HCT116 (cell line): ENCODE results near the gene ATP8B3. TPM values are rescaled to one million over a fixed set of nuclear protein-coding genes. Genes with fewer than 3 reads are reported as not detected.

ENCODE experiments used
- ATAC-seq: fragments of 200-7000 bp; cut with Tn5 transposase; 2 replicates; pipeline ENCODE4 v1.9.1; 2020; ENCODE audit warnings: mild to moderate bottlenecking, moderate library complexity
- BruUV-seq: library from RNA; stranded (reverse); fragments of 400-500 nt; replicated peaks from 2 replicates; lab custom pipeline; 2021; lab: Mats Ljungman, UMichigan
- CTCF ChIA-PET: fragments of 300-600 bp; sonication (Branson Sonifier 250); formaldehyde crosslinking; loops from one replicate; lab custom pipeline; 2021; ENCODE audit warnings: antibody characterized with exemption; lab: Charles Lee
- POLR2A ChIA-PET: fragments of 300-600, 350-600 bp; sonication (Branson Sonifier 250); formaldehyde crosslinking; loops from one replicate; lab custom pipeline; 2021; ENCODE audit warnings: antibody characterized with exemption; lab: Charles Lee
- RAD21 ChIA-PET, 2 experiments: fragments of 300-600 bp; sonication (Branson Sonifier 250); formaldehyde crosslinking; loops; one replicate each; lab custom pipeline; 2023; ENCODE audit warnings: low total read pairs in 2 of 2; ENCODE audit not compliant: uncharacterized antibody in 2 of 2, unreplicated experiment in 2 of 2, low non-redundant PET in 1 of 2; lab: Charles Lee
- DNase-seq: peaks from one replicate; pipeline ENCODE4 v3.0.0-alpha.2; 2010; ENCODE audit warnings: low read depth, low spot score
- H2AFZ ChIP-seq: fragments of 200-600 bp; shearing (Covaris generic), sonication (generic); 2 replicates; pipeline ENCODE4 v1.6.1; 2017; ENCODE audit warnings: low read depth, mixed run types, mixed read lengths, antibody characterized with exemption, low read length; ENCODE audit not compliant: poor library complexity, severe bottlenecking
- H3K27ac ChIP-seq: 2 replicates; pipeline ENCODE4 v1.5.1; 2012; ENCODE audit warnings: low read depth, low read length
- H3K27me3 ChIP-seq: fragments of 200-600 bp; sonication (generic); 2 replicates; pipeline ENCODE4 v1.6.1; 2016; ENCODE audit warnings: mixed run types, low read length, mixed read lengths; ENCODE audit not compliant: insufficient read depth
- H3K36me3 ChIP-seq, 2 experiments: fragments of 200-500 bp in 1 of 2; fragments of 200-600 bp in 1 of 2; sonication (Bioruptor generic) in 1 of 2; sonication (generic) in 1 of 2; 2 replicates each; pipeline versions ENCODE4 v1.5.1 to v1.6.1; 2014 to 2016; ENCODE audit warnings: low read length in 2 of 2, inconsistent platforms in 1 of 2, mixed read lengths in 1 of 2, mixed run types in 1 of 2; ENCODE audit not compliant: insufficient read depth in 2 of 2, control insufficient read depth in 1 of 2
- H3K4me1 ChIP-seq, 2 experiments: fragments of 200-600 bp in 1 of 2; sonication (generic) in 1 of 2; 2 replicates each; pipeline versions ENCODE4 v1.5.1 to v1.6.1; 2012 to 2017; ENCODE audit warnings: low read length in 2 of 2, inconsistent platforms in 1 of 2, mild to moderate bottlenecking in 1 of 2, mixed read lengths in 1 of 2, mixed run types in 1 of 2, moderate library complexity in 1 of 2; ENCODE audit not compliant: insufficient read depth in 2 of 2, control insufficient read depth in 1 of 2
- H3K4me2 ChIP-seq: fragments of 200-600 bp; sonication (generic); 2 replicates; pipeline ENCODE4 v1.6.1; 2017; ENCODE audit warnings: mixed run types, low read length, mixed read lengths
- H3K4me3 ChIP-seq, 2 experiments: fragments of 200-600 bp in 1 of 2; sonication (generic) in 1 of 2; replicated peaks in 1 of 2; 2 replicates each; pipeline ENCODE4 v1.5.1; 2011 to 2016; ENCODE audit warnings: low read length in 2 of 2, control low read depth in 1 of 2, low read depth in 1 of 2, mild to moderate bottlenecking in 1 of 2, mixed read lengths in 1 of 2, mixed run types in 1 of 2
- H3K79me2 ChIP-seq: fragments of 200-600 bp; sonication (generic); 2 replicates; pipeline ENCODE4 v1.6.1; 2017; ENCODE audit warnings: mild to moderate bottlenecking, mixed run types, low read length, moderate library complexity, mixed read lengths; ENCODE audit not compliant: insufficient read depth
- H3K9ac ChIP-seq: fragments of 200-600 bp; sonication (generic); 2 replicates; pipeline ENCODE4 v1.6.1; 2016; ENCODE audit warnings: low read length, mixed read lengths
- H3K9me2 ChIP-seq: fragments of 200-600 bp; sonication (generic), shearing (Covaris generic); 2 replicates; pipeline ENCODE4 v1.6.1; 2017; ENCODE audit warnings: mixed run types, mild to moderate bottlenecking, moderate library complexity; ENCODE audit not compliant: insufficient read depth
- H3K9me3 ChIP-seq, 2 experiments: fragments of 200-500 bp in 1 of 2; fragments of 200-600 bp in 1 of 2; sonication (Bioruptor generic) in 1 of 2; sonication (generic) in 1 of 2; 2 replicates each; pipeline ENCODE4 v1.6.1; 2014 to 2017; ENCODE audit warnings: low read length in 2 of 2, mixed read lengths in 2 of 2, inconsistent platforms in 1 of 2, low read depth in 1 of 2, mild to moderate bottlenecking in 1 of 2, mixed run types in 1 of 2, moderate library complexity in 1 of 2; ENCODE audit not compliant: control insufficient read depth in 1 of 2, insufficient read depth in 1 of 2
- H4K20me1 ChIP-seq: fragments of 200-600 bp; sonication (generic), shearing (Covaris generic); 2 replicates; pipeline ENCODE4 v1.6.1; 2017; ENCODE audit warnings: mixed run types, mild to moderate bottlenecking, moderate library complexity; ENCODE audit not compliant: insufficient read depth
- CEBPB ChIP-seq: IDR thresholded peaks from 2 replicates; pipeline ENCODE4 v1.6.1; 2012; ENCODE audit warnings: low read depth
- EGR1 ChIP-seq: IDR thresholded peaks from 2 replicates; pipeline ENCODE4 v1.6.1; 2012; ENCODE audit warnings: low read depth
- EZH2 ChIP-seq: fragments of 200-600 bp; sonication (generic); IDR thresholded peaks from 2 replicates; pipeline ENCODE4 v1.6.1; 2017; ENCODE audit warnings: antibody characterized with exemption, mixed run types
- EZH2phosphoT487 ChIP-seq: fragments of 200-600 bp; IDR thresholded peaks from 2 replicates; pipeline ENCODE4 v1.6.1; 2018; ENCODE audit warnings: antibody characterized with exemption, borderline replicate concordance
- FOSL1 ChIP-seq: IDR thresholded peaks from 2 replicates; pipeline ENCODE4 v1.6.1; 2012; ENCODE audit warnings: low read depth
- JUND ChIP-seq: IDR thresholded peaks from 2 replicates; pipeline ENCODE4 v1.6.1; 2012
- POLR2A ChIP-seq: IDR thresholded peaks from 2 replicates; pipeline ENCODE4 v1.7.0; 2011; ENCODE audit warnings: borderline replicate concordance; ENCODE audit not compliant: insufficient read depth, insufficient read length; ENCODE audit errors: extremely low read depth
- RAD21 ChIP-seq: IDR thresholded peaks from 2 replicates; pipeline ENCODE4 v1.6.1; 2012; ENCODE audit warnings: low read depth, mild to moderate bottlenecking
- SP1 ChIP-seq: IDR thresholded peaks from 2 replicates; pipeline ENCODE4 v1.6.1; 2012; ENCODE audit warnings: low read depth
- SRF ChIP-seq: IDR thresholded peaks from 2 replicates; pipeline ENCODE4 v1.6.1; 2012; ENCODE audit warnings: low read depth
- TCF7L2 ChIP-seq: IDR thresholded peaks from 2 replicates; pipeline ENCODE4 v1.7.0; 2011; ENCODE audit warnings: borderline replicate concordance, inconsistent platforms; ENCODE audit not compliant: insufficient read depth, insufficient read length; ENCODE audit errors: extremely low read depth
- YY1 ChIP-seq: IDR thresholded peaks from 2 replicates; pipeline ENCODE4 v1.6.1; 2011; ENCODE audit warnings: low read length, low read depth, moderate library complexity, mild to moderate bottlenecking; ENCODE audit not compliant: insufficient replicate concordance; ENCODE audit errors: extremely low read depth
- ZFX ChIP-seq: fragments of 450-650 bp; IDR thresholded peaks from 2 replicates; pipeline ENCODE4 v1.6.1; 2017
- ZNF274 ChIP-seq: fragments of 200-500 bp; sonication (Bioruptor generic); IDR thresholded peaks from 2 replicates; pipeline ENCODE4 v1.6.1; 2014; ENCODE audit warnings: mild to moderate bottlenecking, low read depth, low read length, inconsistent platforms
- intact Hi-C: fragments of 100-400 bp; cut with micrococcal nuclease; formaldehyde crosslinking; loops from 2 replicates; pipeline ENCODE4 v1.10.0; 2022
- total RNA-seq: library from RNA; stranded (reverse); gene quantifications from one replicate; pipeline ENCODE4 v1.2.1, GENCODE V29; 2021; ENCODE audit not compliant: unreplicated experiment
- TF ChIP-seq, protein P1 (sequence below), 3 experiments: fragments of 200-600 bp in 1 of 3; sonication (generic) in 1 of 3; IDR thresholded peaks in 2 of 3; conservative IDR thresholded peaks in 1 of 3; 2 replicates each; pipeline ENCODE4 v1.5.1; 2012 to 2017; ENCODE audit warnings: low read depth in 2 of 3, low read length in 2 of 3, antibody characterized with exemption in 1 of 3, borderline replicate concordance in 1 of 3, control low read depth in 1 of 3, mild to moderate bottlenecking in 1 of 3, mixed read lengths in 1 of 3, mixed run types in 1 of 3, moderate library complexity in 1 of 3; ENCODE audit not compliant: insufficient read depth in 1 of 3
- TF ChIP-seq, protein P2 (sequence below): IDR thresholded peaks from 2 replicates; pipeline ENCODE4 v1.6.1; 2012
- TF ChIP-seq, protein P3 (sequence below): IDR thresholded peaks from 2 replicates; pipeline ENCODE4 v1.6.1; 2012
- TF ChIP-seq, protein P4 (sequence below): IDR thresholded peaks from 2 replicates; pipeline ENCODE4 v1.6.1; 2012; ENCODE audit warnings: low read depth

Gene ATP8B3
- total RNA-seq, 1 experiment from 2014 or later, result 17.0 TPM

DNA sequence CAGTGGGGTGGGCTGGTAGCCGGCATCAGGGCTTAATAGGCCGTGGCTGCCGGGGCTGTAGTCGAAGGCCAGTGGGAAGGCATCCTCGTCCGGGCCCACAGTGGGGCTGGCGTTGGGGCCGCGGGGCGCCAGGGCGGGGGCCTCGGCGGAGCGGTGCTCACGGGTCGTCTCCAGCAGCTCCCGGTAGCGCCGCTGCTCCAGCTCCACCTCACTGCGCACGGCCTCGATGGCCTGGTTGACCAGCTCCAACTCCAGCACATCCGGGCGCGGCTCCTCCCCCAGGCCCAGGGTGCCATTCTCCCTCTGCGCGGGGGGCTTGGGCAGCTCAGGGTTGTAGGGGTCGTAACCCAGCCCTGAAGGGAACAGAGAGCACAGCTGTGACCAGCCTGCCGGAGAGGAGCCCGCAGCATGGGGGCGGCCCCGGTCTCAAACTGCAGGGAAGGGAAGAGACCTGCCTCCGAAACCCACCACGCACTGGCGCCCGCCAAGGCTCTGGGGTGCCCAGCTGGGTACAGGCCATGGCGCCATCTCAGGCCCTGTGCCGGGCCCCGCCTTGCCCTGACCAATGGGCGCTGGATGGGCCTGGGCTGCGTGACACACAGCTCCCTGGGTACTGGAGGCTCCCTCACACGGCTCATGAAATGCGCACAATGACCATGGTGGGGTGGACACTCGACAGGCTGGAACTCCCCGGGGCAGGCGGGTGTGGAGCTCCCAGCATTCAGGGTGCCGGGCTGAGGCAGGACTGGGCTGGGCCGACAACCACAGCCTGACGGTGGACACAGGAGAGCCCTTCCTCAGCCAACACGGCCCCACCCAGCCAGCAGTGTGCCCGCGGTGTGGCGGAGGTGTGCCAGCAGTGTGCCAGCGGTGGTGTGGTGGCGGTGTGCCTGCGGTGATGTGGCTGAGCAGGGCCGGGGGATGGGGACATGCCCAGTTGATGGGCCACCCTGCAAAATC lies 16.5 kb upstream of the ATP8B3 start (continued):
- TF ChIP-seq YY1 (no peak), SP1 (no peak), ZFX (no peak), EZH2 (no peak), TCF7L2 (no peak)
- TF ChIP-seq, all 23 proteins: peak for 0

DNA sequence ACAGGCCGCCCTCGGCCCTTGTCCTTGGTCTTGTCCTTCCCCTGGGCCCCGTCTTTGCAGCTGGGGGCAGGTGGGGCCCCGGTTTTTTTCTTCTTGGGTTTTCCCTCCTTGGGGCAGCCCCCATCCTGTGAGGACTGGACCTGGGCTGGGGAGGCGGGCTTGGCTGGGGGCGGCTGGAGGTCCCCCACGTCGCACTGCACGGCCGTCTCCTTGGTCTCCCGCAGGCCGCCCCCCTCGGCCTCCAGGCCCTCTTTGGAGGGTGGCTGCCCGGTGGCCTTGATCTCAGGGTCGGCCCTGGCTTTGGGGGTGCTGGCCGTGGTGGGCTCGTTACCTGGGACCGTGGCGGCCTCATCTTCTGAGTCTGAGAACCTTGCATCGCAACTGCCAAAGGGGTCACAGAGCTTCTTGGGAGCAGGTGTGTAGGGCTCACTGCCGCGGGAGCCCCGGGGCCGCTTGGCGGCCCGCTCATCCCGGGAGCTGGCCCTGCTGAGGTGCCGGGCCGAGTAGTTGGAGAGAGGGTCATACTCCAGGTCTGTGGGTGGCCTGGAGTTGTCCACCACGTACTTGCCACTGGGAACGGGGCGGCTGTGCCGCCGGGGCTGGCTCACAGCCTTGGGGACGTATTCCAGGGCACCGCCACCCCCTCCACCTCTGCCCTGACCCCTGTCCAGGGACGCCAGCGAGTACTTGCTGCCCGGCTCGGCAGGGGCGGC lies 15.6 kb upstream of the ATP8B3 start:
- no peak overlapping the region for H2AFZ ChIP-seq
- H3K79me2 ChIP-seq, result peaks cover 32% of the 10 kb centered on the region
- ChIA-PET CTCF (interaction anchor here (1.5 to 2.3 kb wide), 2 partner anchors 11 to 28 kb away, joined by 3 to 33 read pairs; no protein-coding TSS in a partner anchor), RAD21 (no interaction called here), POLR2A (no interaction called here)
- no peaks in the 10 kb centered on the region for H4K20me1 ChIP-seq
- no TSS peak for BruUV-seq
- H3K4me1 ChIP-seq, result peaks cover 4 to 7% of the 10 kb centered on the region in 2 experiments; a peak in 3 of 4 replicates
- no peaks in the 10 kb centered on the region for H3K27me3 ChIP-seq
- H3K36me3 ChIP-seq, result peaks cover 6 to 18% of the 10 kb centered on the region in 2 experiments; a peak in 3 of 4 replicates
- DNase-seq (no peak), ATAC-seq (no peak)
- intact Hi-C loops, result no loop called here
- no peak overlapping the region for H3K4me3 ChIP-seq
- no peaks in the 10 kb centered on the region for H3K9me3 ChIP-seq
- no peak overlapping the region for H3K4me2 ChIP-seq
- no peak overlapping the region for H3K9ac ChIP-seq
- no peak overlapping the region for H3K27ac ChIP-seq
- no peaks in the 10 kb centered on the region for H3K9me2 ChIP-seq
- TF ChIP-seq EGR1, result no peak
- TF ChIP-seq, protein P1, sequence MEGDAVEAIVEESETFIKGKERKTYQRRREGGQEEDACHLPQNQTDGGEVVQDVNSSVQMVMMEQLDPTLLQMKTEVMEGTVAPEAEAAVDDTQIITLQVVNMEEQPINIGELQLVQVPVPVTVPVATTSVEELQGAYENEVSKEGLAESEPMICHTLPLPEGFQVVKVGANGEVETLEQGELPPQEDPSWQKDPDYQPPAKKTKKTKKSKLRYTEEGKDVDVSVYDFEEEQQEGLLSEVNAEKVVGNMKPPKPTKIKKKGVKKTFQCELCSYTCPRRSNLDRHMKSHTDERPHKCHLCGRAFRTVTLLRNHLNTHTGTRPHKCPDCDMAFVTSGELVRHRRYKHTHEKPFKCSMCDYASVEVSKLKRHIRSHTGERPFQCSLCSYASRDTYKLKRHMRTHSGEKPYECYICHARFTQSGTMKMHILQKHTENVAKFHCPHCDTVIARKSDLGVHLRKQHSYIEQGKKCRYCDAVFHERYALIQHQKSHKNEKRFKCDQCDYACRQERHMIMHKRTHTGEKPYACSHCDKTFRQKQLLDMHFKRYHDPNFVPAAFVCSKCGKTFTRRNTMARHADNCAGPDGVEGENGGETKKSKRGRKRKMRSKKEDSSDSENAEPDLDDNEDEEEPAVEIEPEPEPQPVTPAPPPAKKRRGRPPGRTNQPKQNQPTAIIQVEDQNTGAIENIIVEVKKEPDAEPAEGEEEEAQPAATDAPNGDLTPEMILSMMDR (IDR thresholded peaks at IDR 0.05 in 2 of 3, conservative IDR thresholded peaks at IDR 0.05 in 1 of 3; ENCODE audit: borderline replicate concordance in 1 of 3, insufficient read depth in 1 of 3, low read depth in 2 of 3, low read length in 2 of 3), result no peak
- no peak for TF ChIP-seq FOSL1
- no peak for TF ChIP-seq EZH2phosphoT487
- TF ChIP-seq JUND, result no peak
- TF ChIP-seq YY1, result no peak
- no peak for TF ChIP-seq CEBPB
- TF ChIP-seq, protein P2, sequence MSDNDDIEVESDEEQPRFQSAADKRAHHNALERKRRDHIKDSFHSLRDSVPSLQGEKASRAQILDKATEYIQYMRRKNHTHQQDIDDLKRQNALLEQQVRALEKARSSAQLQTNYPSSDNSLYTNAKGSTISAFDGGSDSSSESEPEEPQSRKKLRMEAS, result no peak
- TF ChIP-seq, protein P3, sequence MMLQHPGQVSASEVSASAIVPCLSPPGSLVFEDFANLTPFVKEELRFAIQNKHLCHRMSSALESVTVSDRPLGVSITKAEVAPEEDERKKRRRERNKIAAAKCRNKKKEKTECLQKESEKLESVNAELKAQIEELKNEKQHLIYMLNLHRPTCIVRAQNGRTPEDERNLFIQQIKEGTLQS, result no peak
- TF ChIP-seq SRF, result no peak
- TF ChIP-seq POLR2A, result no peak
- no peak for TF ChIP-seq RAD21
- TF ChIP-seq ZFX, result no peak
- TF ChIP-seq, protein P4, sequence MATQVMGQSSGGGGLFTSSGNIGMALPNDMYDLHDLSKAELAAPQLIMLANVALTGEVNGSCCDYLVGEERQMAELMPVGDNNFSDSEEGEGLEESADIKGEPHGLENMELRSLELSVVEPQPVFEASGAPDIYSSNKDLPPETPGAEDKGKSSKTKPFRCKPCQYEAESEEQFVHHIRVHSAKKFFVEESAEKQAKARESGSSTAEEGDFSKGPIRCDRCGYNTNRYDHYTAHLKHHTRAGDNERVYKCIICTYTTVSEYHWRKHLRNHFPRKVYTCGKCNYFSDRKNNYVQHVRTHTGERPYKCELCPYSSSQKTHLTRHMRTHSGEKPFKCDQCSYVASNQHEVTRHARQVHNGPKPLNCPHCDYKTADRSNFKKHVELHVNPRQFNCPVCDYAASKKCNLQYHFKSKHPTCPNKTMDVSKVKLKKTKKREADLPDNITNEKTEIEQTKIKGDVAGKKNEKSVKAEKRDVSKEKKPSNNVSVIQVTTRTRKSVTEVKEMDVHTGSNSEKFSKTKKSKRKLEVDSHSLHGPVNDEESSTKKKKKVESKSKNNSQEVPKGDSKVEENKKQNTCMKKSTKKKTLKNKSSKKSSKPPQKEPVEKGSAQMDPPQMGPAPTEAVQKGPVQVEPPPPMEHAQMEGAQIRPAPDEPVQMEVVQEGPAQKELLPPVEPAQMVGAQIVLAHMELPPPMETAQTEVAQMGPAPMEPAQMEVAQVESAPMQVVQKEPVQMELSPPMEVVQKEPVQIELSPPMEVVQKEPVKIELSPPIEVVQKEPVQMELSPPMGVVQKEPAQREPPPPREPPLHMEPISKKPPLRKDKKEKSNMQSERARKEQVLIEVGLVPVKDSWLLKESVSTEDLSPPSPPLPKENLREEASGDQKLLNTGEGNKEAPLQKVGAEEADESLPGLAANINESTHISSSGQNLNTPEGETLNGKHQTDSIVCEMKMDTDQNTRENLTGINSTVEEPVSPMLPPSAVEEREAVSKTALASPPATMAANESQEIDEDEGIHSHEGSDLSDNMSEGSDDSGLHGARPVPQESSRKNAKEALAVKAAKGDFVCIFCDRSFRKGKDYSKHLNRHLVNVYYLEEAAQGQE, result no peak
- TF ChIP-seq ZNF274, result no peak
- TF ChIP-seq SP1, result no peak
